ENCODE results near the gene SLC2A9.

The SLC2A9 gene

GRCh38 chr4:9916937-9917336, 104.4 kb downstream of the SLC2A9 start:
- TF ChIP-seq CEBPB (IDR thresholded peaks at IDR 0.05) (no peak), YY1 (IDR thresholded peaks at IDR 0.05; ENCODE audit: low read depth) (no peak), ZBTB7A (IDR thresholded peaks at IDR 0.05; ENCODE audit: low read depth) (no peak), REST (IDR thresholded peaks at IDR 0.05; ENCODE audit: low read depth) (no peak), EP300 (IDR thresholded peaks at IDR 0.05; ENCODE audit: borderline replicate concordance) (no peak), TCF12 (IDR thresholded peaks at IDR 0.05; ENCODE audit: low read depth) (no peak), CREB1 (IDR thresholded peaks at IDR 0.05; ENCODE audit: low read depth) (no peak), TEAD4 (IDR thresholded peaks at IDR 0.05) (no peak), NFIC (IDR thresholded peaks at IDR 0.05) (no peak), EGR1 (IDR thresholded peaks at IDR 0.05) (no peak), FOXM1 (IDR thresholded peaks at IDR 0.05; ENCODE audit: borderline replicate concordance, low read depth) (no peak), RAD21 (IDR thresholded peaks at IDR 0.05; ENCODE audit: low read depth) (no peak), MAX (IDR thresholded peaks at IDR 0.05) (no peak), USF1 (IDR thresholded peaks at IDR 0.05) (no peak), TAF1 (IDR thresholded peaks at IDR 0.05; ENCODE audit: low read depth) (no peak)

- TF ChIP-seq REST (IDR thresholded peaks at IDR 0.05; ENCODE audit: low read depth): no peak
- no peak for TF ChIP-seq NFIC (IDR thresholded peaks at IDR 0.05)
- TF ChIP-seq EGR1 (IDR thresholded peaks at IDR 0.05): no peak
These were observed 105.0 kb downstream of the SLC2A9 start for GRCh38 chr4:9916346-9916745.

GRCh38 chr4:9913846-9914245, 107.5 kb downstream of the SLC2A9 start:
- TF ChIP-seq CREB1 (IDR thresholded peaks at IDR 0.05; ENCODE audit: low read depth): no peak
- TF ChIP-seq TCF12 (IDR thresholded peaks at IDR 0.05; ENCODE audit: low read depth): no peak

GRCh38 chr4:9906996-9907395, 114.3 kb downstream of the SLC2A9 start:
- TF ChIP-seq USF1 (IDR thresholded peaks at IDR 0.05) (no peak), RAD21 (IDR thresholded peaks at IDR 0.05; ENCODE audit: low read depth) (no peak), TCF12 (IDR thresholded peaks at IDR 0.05; ENCODE audit: low read depth) (no peak), EP300 (IDR thresholded peaks at IDR 0.05; ENCODE audit: borderline replicate concordance) (no peak), MAX (IDR thresholded peaks at IDR 0.05) (no peak), FOXM1 (IDR thresholded peaks at IDR 0.05; ENCODE audit: borderline replicate concordance, low read depth) (no peak), CEBPB (IDR thresholded peaks at IDR 0.05) (no peak), ZBTB7A (IDR thresholded peaks at IDR 0.05; ENCODE audit: low read depth) (no peak), EGR1 (IDR thresholded peaks at IDR 0.05) (no peak), TAF1 (IDR thresholded peaks at IDR 0.05; ENCODE audit: low read depth) (no peak), YY1 (IDR thresholded peaks at IDR 0.05; ENCODE audit: low read depth) (no peak), CREB1 (IDR thresholded peaks at IDR 0.05; ENCODE audit: low read depth) (no peak), TEAD4 (IDR thresholded peaks at IDR 0.05) (no peak)

GRCh38 chr4:9904976-9905587, 116.2 kb downstream of the SLC2A9 start:
- TF ChIP-seq EGR1 (IDR thresholded peaks at IDR 0.05) (no peak), CREB1 (IDR thresholded peaks at IDR 0.05; ENCODE audit: low read depth) (no peak), TAF1 (IDR thresholded peaks at IDR 0.05; ENCODE audit: low read depth) (no peak), FOXM1 (IDR thresholded peaks at IDR 0.05; ENCODE audit: borderline replicate concordance, low read depth) (no peak), TEAD4 (IDR thresholded peaks at IDR 0.05) (no peak), MAX (IDR thresholded peaks at IDR 0.05) (no peak), ZBTB7A (IDR thresholded peaks at IDR 0.05; ENCODE audit: low read depth) (no peak), CEBPB (IDR thresholded peaks at IDR 0.05) (no peak), EP300 (IDR thresholded peaks at IDR 0.05; ENCODE audit: borderline replicate concordance) (no peak), YY1 (IDR thresholded peaks at IDR 0.05; ENCODE audit: low read depth) (no peak), TCF12 (IDR thresholded peaks at IDR 0.05; ENCODE audit: low read depth) (no peak), NFIC (IDR thresholded peaks at IDR 0.05) (no peak), RAD21 (IDR thresholded peaks at IDR 0.05; ENCODE audit: low read depth) (no peak), REST (IDR thresholded peaks at IDR 0.05; ENCODE audit: low read depth) (no peak), USF1 (IDR thresholded peaks at IDR 0.05) (no peak)
